GM21447 (cell line): ENCODE data around the gene PTPRR.

Experiments used
- ATAC-seq: cut with Tn5 transposase; IDR thresholded peaks from one replicate; pipeline ENCODE4 v1.9.1; 2021; ENCODE audit not compliant: unreplicated experiment

The PTPRR gene

DNA sequence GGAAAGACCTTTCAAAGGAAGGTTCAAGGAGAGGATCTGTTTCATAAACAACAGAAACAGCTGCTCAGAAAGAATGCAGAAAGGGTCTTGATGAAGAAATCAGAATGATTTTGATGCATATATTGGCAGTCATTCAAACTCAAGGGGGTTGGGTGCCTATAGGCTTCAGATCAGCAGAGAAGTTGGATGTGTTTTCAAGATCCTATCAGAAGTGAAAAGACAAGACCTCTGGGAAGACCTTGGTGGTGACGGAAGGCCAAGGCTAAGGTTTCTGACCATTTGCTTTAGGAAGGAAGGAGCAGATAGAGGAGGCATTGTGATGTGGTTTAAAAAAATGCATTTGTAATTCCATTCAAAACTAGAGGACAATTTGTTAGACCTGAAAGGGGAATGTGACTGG is 268.1 kb downstream of the PTPRR start:
- no peak for ATAC-seq

DNA sequence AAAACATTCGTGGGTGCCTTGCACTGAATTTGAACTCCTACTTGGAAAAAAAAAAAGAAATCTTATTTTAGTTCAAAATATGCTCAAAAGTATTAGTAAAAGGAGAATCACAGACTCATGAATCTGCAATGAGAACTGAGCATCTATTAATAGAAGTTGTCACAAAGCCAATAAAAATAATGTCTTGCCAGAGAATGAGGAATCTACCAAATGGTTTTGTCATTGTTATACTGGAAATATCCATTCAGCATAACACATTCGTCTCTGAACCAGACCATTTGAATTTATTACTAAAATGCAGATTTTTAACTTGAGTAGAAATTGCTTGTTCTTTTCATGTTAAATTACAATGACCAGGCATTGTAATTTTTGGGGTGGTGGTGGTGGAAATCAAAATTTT is 271.7 kb downstream of the PTPRR start:
- no peak for ATAC-seq

DNA sequence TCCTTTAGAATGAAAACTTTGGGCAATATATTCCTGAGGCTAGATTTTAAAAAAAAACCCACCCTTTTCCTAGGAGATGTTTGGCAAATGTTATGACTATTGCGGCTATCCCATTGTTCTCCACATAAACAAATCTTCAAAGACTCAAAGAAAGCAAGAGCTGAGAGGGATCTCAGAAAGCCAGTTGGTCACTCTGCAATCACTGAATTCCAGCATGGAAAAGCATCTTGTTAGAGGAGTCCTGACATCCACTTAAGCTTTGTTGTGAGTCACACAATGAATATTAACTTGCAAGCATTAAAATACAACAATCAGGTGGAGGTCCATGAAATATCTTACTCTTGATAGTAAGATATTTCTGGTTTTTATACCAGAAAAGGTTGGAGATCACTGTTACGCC is 272.3 kb downstream of the PTPRR start:
- no peak for ATAC-seq

DNA sequence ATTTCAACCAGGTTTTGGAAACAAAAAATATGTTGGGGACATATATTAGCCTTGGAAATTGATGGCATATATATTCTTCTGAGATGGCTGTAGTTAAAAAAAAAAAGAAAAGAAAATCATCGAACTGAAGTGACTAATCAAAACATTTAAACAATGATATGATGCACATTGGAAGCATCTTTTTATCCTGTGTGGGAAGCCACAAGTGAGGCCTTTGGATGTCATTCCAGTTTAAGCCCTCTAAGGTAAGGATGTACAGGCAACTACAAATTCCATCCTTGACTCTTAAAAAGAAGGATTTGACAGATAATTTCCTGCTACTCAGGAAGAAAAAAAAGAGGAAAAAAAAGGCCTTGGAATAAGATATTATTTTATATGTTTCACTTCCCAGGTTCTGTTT is 273.7 kb downstream of the PTPRR start:
- ATAC-seq, result no peak

DNA sequence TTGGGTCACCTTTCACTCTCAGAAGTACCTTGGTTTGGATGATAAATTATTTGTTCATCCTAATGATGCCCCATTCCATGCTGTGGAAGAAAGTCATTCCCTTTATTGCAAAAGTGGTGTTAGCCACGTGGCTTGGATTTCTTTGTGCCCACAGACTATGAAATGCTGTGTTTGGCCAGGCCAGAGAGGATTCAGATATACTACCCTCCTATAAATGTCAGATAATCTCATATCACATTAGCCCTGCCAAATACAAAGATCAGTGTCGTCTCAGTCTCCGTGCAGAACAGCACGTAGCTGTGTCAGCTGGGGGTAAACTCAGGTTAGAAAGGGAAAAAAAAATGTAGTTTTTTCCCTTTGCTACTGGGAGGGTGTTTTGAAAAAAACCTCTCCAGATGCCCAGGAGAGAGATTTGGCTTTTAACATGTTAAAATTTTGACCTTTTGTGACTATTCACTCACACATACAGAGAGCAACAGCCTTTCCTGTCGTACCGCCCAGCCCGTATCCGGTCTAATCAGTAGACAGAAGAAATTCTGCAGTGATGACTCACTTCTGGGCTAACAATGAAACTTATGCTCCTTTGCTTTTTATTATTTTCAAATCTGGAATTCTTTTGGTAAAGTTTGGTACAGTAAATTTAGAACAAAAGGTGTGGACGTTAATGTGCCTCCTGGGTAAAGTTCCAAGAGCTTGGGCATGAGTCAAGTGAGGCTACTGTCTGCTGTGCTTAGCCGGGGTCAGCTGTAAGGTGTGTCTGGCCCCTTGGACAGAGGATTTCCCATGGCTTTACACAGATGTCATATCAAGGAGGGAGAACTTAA is 274.8 kb downstream of the PTPRR start:
- ATAC-seq, result peak; percentile 60

DNA sequence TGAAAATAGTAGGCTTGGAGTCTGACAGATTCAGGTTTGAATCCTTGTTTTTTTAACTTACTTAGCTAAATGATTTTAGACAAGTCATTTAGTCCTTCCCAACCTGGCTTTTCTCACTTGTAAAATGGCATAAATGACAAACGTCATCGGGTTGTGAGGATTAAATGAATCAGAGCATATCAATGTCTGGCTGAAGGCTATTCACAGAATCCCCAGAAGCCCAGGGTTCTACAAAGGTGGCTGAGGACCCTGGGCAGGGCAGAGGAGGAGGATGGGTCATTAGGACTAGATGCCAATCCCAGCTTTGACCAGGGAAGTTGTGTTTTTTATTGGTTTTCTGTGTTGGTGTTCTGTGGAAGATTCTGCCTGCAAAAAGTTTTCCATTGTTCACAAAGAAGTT is 275.7 kb downstream of the PTPRR start:
- no peak for ATAC-seq

DNA sequence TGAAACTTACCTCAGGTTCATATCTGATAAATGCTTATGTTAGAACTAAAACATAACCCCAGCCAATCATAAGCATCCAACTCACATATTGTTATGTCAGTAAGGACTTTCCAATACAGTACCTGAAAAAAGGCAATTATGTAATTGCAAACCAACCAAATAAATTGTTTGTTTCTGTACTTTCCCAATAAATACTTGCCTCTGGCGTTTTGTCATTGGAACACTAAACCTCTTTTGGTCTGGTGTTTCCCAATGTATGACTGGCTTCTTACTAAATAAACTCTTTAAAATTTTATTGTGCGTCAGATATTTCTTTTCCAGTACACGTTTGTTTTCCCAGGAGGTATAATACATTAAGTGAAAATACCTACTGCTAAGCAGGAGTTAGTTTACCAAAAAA is 276.6 kb downstream of the PTPRR start:
- ATAC-seq, result no peak

DNA sequence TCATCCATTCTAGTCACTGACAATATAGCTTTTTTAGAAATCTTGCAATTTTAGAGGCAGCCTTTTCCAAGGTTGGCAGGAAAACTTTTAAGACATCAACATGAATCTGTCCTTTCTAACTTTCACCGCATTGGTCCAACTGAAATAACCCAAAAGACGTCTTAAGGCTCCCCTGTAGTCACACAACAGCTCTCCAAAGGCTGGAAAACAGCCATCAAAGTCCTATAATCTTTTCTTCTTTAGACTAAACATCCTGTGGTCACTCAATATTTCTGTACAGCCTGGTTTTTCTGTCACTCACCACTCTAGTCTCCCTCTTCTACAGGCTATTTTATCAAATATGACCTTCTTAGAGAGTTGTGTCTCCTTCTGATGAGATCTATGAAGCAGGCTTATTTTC is 278.8 kb downstream of the PTPRR start:
- no peak for ATAC-seq

DNA sequence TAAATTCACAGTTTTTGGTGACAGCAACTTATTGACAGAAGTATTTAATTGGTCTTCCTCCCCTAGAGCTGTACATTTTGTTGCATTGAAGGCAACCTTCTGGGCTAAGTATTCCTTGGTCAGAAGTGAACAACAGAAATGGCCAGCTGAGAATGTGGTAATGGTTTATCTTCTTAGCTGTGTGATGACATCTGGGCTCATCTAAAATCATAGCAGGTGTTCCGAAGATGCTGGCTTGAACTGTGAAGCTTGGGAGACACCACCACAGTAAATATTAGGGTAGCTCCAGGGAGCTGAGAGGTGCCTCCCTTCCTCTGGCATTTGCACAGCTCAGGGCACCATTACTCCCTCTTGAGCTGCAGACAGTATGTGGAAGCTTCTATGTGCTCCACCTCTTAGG is 279.6 kb downstream of the PTPRR start:
- ATAC-seq, result no peak

DNA sequence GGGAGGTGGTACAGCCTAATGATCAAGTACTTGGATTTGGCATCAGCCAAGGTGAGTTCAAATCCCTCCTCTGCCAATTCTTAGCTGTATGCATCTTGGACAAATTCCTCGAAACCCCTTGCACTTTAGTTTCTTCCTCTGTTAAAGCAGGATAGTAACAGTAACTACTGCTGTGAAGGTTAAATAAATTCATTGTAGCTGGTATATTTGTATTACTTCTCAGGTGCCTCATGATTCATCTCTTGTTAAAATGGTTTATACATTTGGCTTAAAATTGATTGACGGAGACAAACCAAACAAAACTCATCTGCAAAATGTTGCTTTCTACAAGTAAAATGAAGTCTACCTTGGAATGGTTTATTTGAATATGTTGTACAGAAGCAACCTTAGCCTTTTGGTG is 281.0 kb downstream of the PTPRR start:
- no peak for ATAC-seq

DNA sequence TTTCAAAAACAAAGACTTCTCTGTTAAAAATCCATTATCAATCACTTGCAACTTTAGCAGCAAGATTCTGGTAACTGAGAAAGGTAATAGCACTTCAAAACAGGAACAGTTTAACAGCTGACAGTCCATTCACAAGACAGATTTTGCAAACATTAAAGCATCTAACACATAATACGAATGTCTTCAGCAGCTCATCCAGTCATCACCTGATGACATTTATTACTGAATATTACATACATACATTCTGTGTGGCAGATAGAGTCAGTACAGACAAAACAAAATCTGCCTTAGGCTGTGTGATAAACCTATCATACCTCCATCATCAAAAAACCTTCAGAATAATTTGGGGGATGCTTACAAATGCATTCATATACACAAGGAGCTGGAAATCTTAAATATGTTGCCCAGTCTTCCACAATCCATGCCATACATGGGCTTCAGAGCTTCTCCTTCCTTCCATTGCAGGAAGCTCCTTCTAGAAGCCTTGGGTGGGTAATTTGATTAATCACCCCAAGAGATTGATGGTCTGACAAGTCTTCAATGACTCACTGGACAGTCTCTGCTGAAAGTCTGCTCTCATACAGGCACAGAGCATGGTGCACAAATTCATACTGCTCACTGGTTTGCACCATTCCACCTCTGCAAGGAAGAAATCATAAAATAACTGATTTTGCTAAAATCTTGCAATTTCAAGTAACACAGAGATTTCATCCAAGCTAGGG is 281.7 kb downstream of the PTPRR start:
- no peak for ATAC-seq

DNA sequence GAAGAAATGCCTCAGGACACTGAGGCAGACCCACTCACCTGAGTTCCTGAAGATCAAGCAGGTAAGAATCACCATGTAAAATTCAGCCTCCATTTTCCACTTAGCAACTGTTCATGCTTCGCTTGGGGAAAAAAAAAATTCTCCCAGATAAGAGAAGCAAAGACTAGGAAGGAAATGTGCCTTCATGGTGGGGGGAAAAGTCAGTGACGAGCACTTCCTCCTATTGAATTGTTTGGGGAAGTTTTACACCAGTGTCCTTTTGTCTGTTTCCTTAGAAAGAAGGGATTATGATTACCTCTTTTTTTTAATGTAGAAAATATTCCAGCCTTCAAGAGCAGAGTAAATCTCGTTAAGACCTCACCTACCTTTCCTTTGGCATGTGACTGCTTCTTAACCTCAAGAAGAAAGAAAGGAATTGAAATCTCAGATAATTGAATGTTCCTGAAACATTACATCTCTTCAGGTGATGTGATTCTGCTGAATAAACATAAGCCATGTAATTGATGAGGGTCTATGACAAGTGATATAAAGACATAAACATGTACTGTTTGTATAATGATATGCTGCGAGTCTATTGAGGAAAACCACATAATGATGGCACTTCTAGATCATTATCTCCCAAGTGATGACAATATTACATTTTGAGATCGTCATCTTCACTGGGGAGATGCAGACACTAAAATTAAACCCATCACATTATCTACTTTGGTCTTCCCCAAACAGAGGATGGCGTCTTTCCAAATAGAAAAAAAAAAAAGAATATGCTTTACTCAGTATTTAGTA is 283.0 kb downstream of the PTPRR start, which contains the start of gene PTPRB:
TSS of gene PTPRB (minus strand) at position 127 of the 783 bp plus-strand sequence. CDS start at position 93, 34 bp downstream.
- no peak for ATAC-seq

DNA sequence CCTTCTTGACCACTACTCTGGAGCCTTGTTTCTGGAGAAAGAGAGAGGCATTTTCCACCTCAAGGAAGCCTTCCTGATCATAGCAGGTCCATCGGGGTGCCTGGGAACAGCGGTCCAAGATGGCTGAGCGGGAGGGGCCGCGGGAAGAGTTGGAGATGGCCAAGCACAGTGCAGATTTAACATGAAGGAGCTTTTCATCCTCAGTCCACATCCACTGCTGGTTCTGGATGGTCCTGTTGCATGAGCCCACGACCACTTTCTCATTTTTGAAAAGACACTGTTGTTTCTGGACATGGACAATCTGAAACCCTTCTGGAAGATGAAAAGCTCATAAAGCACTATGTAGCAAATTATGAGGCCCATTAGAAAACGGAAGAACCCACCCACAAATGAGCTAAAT is 284.8 kb downstream of the PTPRR start:
- no peak for ATAC-seq

DNA sequence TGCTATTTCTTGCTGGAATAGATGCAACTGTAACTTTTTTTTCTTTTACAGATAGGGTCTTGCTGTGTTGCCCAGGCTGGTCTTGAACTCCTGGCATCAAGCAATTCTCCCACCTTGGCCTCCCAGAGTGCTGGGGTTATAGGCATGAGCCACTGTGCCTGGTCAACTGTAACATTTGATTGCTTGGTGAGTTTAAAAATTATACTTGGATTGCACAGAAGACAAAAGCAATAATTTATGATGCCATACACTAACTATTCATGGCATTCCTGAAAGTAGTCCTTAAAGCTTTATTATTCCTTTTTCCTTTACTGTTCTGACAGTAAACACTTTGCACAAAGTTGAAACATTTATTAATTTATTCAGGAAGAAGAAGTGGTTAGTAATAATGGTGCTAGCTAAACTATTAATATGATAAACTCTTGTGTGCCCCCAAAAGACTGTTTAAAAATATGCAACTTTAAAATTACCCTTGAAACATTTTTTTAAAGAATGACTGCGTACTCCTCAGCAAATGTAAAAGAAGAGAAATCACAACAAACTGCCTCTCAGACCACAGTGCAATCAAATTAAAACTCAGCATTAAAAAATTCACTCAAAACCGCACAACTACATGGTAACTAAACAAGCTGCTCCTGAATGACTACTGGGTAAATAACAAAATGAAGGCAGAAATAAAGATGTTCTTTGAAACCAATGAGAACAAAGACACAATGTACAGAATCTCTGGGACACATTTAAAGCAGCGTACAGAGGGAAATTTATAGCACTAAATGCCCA is 291.6 kb downstream of the PTPRR start:
- no peak for ATAC-seq

DNA sequence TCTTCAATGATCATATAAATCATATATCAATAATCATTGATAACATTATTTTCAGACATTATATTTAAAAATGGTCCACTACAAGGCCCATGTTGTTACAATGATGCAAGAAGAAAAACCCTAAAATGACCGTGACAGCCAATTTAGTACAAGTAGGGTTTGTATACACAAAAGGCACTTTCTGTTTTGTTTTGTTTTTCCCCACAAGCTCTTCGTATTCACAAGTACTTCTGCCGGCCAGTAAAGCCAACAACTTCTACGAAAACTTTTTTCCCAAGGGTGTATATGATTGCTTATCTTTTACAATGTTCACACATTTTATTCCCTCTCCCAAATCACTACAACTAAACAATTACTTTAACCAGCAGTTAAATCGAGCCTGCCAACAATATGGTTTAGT is 292.9 kb downstream of the PTPRR start:
- no peak for ATAC-seq

DNA sequence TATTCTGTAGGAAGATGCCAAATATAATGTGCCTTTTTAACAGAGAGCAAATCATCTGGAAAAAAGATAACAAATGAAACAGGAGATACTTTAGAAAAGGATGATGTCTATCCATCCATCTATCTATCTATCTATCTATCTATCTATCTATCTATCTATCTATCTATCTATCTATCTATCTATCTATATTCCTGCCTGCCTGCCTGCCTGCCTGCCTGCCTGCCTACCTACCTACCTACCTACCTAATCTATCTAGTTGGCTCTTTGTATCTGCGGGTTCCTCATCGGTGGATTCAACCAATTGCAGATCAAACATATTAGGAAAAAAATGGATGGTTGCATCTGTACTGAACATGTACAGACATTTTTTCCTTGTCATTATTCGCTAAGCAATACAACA is 294.4 kb downstream of the PTPRR start:
- ATAC-seq, result no peak

DNA sequence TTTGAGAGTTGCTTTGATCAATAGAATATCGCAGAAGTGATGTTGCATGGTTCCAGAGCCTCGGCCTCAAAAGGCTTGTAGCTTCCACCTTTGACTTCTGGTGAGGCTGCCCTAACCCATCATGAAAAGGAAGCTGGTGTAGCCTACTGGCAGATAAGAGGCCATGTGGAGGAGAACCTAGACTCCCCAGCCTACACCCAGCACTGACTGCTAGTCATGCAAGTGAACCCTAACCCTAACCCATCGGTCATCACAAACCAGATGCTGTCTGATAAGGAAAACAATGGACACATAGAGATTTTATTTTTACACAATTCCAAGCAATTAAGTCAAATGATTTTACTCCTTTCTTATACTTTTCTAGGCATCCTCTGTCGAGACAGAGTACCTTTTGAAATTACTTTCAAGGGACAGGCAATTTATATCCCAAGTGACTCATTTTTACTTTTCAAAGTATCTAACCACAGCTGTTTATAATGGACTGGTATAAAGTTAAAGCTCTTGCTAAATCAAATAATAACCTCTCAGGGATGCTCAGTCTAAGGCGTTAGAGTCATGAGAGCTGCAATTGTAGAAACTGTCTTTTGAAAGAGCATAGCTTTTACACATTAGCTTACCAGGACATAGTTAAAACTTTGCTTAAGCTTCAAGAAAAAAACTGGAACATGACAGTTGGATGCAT is 300.9 kb downstream of the PTPRR start:
- no peak for ATAC-seq

DNA sequence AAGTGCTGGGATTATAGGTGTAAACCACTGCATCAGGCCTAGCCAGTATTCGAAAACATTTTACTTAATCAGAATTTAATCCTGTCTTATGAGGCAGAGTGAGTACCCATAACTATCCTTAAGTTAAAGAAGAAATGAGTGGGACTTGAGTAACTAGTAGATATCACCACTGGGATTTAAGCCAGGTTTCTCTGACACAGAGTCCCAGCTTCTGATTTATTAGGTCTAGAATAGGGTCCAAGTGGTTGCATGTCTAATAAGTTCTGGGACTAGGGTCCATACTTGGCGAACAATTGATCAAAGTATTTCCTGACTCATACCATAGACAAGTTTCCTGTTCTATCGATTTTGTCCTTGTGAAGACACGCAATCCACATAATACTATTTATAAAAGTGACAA is 302.2 kb downstream of the PTPRR start:
- no peak for ATAC-seq

DNA sequence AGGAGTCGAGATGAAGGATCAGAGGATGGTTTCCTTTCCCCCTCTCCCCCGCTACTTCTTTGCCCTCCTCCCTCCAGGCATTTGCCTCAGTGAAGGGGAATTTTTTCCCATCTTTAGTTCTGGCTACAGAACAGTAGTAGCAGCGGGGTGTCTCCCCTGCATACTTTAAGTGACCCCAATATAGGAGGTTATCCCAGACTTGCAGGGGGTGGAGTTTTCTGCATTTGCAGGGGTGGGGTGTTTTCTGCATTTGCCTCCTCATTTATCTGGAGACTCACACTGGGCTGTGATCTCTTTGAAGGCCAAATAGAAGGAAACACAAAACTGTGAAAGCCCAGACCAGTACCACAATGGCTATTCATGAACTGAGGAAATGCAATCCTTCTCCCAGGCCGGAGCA is 303.1 kb downstream of the PTPRR start:
- no peak for ATAC-seq

DNA sequence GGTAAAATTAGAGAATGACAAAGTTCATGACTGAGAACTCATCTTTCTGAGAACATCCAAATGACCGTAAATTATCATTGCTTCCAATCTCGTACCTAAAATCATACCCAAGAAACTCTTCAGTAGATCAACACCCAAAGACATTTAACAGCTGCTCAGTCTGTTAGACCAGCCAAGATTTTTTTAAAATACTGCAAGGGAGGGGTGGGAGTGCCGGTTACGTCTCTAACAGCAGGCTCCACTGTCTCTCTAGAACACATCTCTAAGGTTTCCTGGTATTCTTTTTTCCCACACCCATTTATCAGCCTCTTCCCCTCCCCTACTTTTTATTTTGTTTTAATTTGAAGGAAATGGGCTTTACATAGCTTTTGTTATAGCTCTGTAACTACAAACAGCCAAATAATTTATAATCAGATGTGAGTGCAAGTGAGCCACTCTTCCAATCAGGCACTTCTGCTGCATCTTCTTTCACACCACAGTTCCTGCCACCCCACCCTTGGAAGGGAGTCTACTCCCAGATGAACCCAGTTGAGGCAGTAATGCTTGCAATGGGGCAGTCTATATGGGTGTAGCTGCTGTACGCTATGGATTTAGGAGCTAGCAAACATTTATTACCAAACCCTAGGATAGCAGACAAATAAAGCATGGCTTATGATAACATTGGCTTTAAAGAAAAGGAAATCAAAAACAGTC is 305.2 kb downstream of the PTPRR start:
- no peak for ATAC-seq
